ENCODE data around the gene FOXK1. TPM values are rescaled to one million over a fixed set of nuclear protein-coding genes. Genes with fewer than 3 reads are reported as not detected.
A peak's percentile ranks its signal among the peaks of the same experiment; 100 is the strongest.

FOXK1 gene
- total and polyA plus RNA-seq, 7 donors: 4.2 to 26.4 (median 16.8) TPM

- DNase-seq: peak; percentile 13 to 36
- no peak for TF ChIP-seq CTCF (IDR thresholded peaks at IDR 0.05)
- Histone ChIP-seq H3K36me3 (ENCODE audit: insufficient read depth in 1 of 2, low read depth in 1 of 2) (peaks cover 2 to 79% of the 10 kb centered on the region in 2 donors), H3K27me3 (ENCODE audit: insufficient read depth in 3 of 3, low read length in 2 of 3) (no peaks in the 10 kb centered on the region), H3K27ac (no peak overlapping the region), H3K9me3 (no peaks in the 10 kb centered on the region), H3K4me1 (peaks cover 6% of the 10 kb centered on the region), H3K4me3 (no peak overlapping the region)
- ATAC-seq: no peak
- intact Hi-C loops (cut with DNase I): no loop called here
- WGBS, 3 donors: 92 to 93% (median 92%) methylated on average over 24 to 27 of the region's 27 CpGs
Measured at GRCh38 chr7:4788627-4789189, 106.6 kb downstream of the FOXK1 start.

- intact Hi-C loops (cut with DNase I): loop anchor here (5.0 to 10.0 kb wide), 2 partner anchors 93 to 295 kb away; partner anchors contain the start of gene RADIL (in 1 of the 2)
- Histone ChIP-seq H3K36me3 (ENCODE audit: insufficient read depth in 1 of 2, low read depth in 1 of 2) (peaks cover 2 to 72% of the 10 kb centered on the region in 2 donors), H3K27ac (no peak overlapping the region), H3K27me3 (ENCODE audit: insufficient read depth in 3 of 3, low read length in 2 of 3) (no peaks in the 10 kb centered on the region), H3K9me3 (no peaks in the 10 kb centered on the region), H3K4me3 (no peak overlapping the region), H3K4me1 (peaks cover 6% of the 10 kb centered on the region)
- no peak for ATAC-seq
- 83 to 92% (median 85%) methylated on average over 21 to 26 of the region's 26 CpGs for WGBS, 3 donors
- DNase-seq: peak; percentile 14 to 46
- no peak for TF ChIP-seq CTCF (IDR thresholded peaks at IDR 0.05)
Measured at GRCh38 chr7:4789194-4790077, 107.3 kb downstream of the FOXK1 start.

GRCh38 chr7:4790078-4790465, 108.0 kb downstream of the FOXK1 start:
- Histone ChIP-seq H3K27me3 (ENCODE audit: insufficient read depth in 3 of 3, low read length in 2 of 3) (no peaks in the 10 kb centered on the region), H3K4me3 (no peak overlapping the region), H3K4me1 (peaks cover 6% of the 10 kb centered on the region), H3K36me3 (ENCODE audit: insufficient read depth in 1 of 2, low read depth in 1 of 2) (peaks cover 2 to 66% of the 10 kb centered on the region in 2 donors), H3K9me3 (no peaks in the 10 kb centered on the region), H3K27ac (no peak overlapping the region)
- intact Hi-C loops (cut with DNase I): loop anchor here (5.0 to 10.0 kb wide), 2 partner anchors 92 to 295 kb away; partner anchors contain the start of gene RADIL (in 1 of the 2)
- ATAC-seq (no peak), DNase-seq (peak in 1 of 2 donors; percentile 39)
- 82 to 84% (median 82%) methylated on average over 9 of the region's 9 CpGs for WGBS, 3 donors
- no peak for TF ChIP-seq CTCF (IDR thresholded peaks at IDR 0.05)

GRCh38 chr7:4790516-4790991, 108.5 kb downstream of the FOXK1 start:
- intact Hi-C loops (cut with DNase I): loop anchor here (5.0 to 10.0 kb wide), 2 partner anchors 92 to 294 kb away; partner anchors contain the start of gene RADIL (in 1 of the 2)
- peak in 1 of 2 donors; percentile 53 for DNase-seq

More at GRCh38 chr7:4790516-4790991, 108.5 kb downstream of the FOXK1 start:
- no peak for ATAC-seq
- Histone ChIP-seq H3K4me1 (peaks cover 6% of the 10 kb centered on the region), H3K9me3 (no peaks in the 10 kb centered on the region), H3K27ac (no peak overlapping the region), H3K27me3 (ENCODE audit: insufficient read depth in 3 of 3, low read length in 2 of 3) (no peaks in the 10 kb centered on the region), H3K36me3 (ENCODE audit: insufficient read depth in 1 of 2, low read depth in 1 of 2) (peaks cover 2 to 61% of the 10 kb centered on the region in 2 donors), H3K4me3 (no peak overlapping the region)
- TF ChIP-seq CTCF (IDR thresholded peaks at IDR 0.05): no peak
- WGBS, 3 donors: 92 to 97% (median 95%) methylated on average over 23 to 24 of the region's 24 CpGs
